SK-N-SH treated with all-trans-retinoic acid at 6 μM for 48 hours (cell line): ENCODE data around the gene FLRT2.

ENCODE experiments used
- BACH2 ChIP-seq: fragments of 250-450 bp; sonication (Bioruptor Pico); IDR thresholded peaks from 2 replicates; pipeline ENCODE4 v1.9.0; 2021; ENCODE audit warnings: mild to moderate bottlenecking, borderline replicate concordance
- CREB5 ChIP-seq: fragments of 250-450 bp; sonication (Bioruptor Pico); IDR thresholded peaks from 2 replicates; pipeline ENCODE4 v1.5.1; 2020; ENCODE audit warnings: low read depth, mild to moderate bottlenecking, moderate library complexity
- CSDC2 ChIP-seq: fragments of 250-450 bp; sonication (Bioruptor Pico); IDR thresholded peaks from 2 replicates; pipeline ENCODE4 v1.5.0; 2020; ENCODE audit warnings: mild to moderate bottlenecking, moderate library complexity
- GLIS3 ChIP-seq: fragments of 250-450 bp; sonication (Bioruptor Pico); IDR thresholded peaks from 2 replicates; pipeline ENCODE4 v1.5.0; 2020; ENCODE audit warnings: mild to moderate bottlenecking, moderate library complexity
- OSR1 ChIP-seq: fragments of 250-450 bp; sonication (Bioruptor Pico); IDR thresholded peaks from 2 replicates; pipeline ENCODE4 v1.8.0; 2022; ENCODE audit warnings: moderate library complexity, mild to moderate bottlenecking, inconsistent platforms
- PATZ1 ChIP-seq: fragments of 250-450 bp; sonication (Bioruptor Pico); IDR thresholded peaks from 2 replicates; pipeline ENCODE4 v1.8.0; 2020; ENCODE audit warnings: mild to moderate bottlenecking, moderate library complexity, borderline replicate concordance
- POU6F1 ChIP-seq: fragments of 250-450 bp; sonication (Bioruptor Pico); IDR thresholded peaks from 2 replicates; pipeline ENCODE4 v1.8.0; 2021; ENCODE audit warnings: low read depth, mild to moderate bottlenecking, moderate library complexity, borderline replicate concordance
- RARB ChIP-seq: fragments of 250-450 bp; sonication (Bioruptor Pico); IDR thresholded peaks from 2 replicates; pipeline ENCODE4 v1.8.0; 2021; ENCODE audit warnings: mild to moderate bottlenecking, moderate library complexity
- TCF4 ChIP-seq: fragments of 250-450 bp; sonication (Bioruptor Pico); IDR thresholded peaks from 2 replicates; pipeline ENCODE4 v1.8.0; 2021; ENCODE audit warnings: mild to moderate bottlenecking, moderate library complexity, borderline replicate concordance
- TOX ChIP-seq: fragments of 250-450 bp; sonication (Bioruptor Pico); IDR thresholded peaks from 2 replicates; pipeline ENCODE4 v1.8.0; 2021; ENCODE audit warnings: mild to moderate bottlenecking, moderate library complexity, borderline replicate concordance
- ZC3H10 ChIP-seq: fragments of 250-450 bp; sonication (Bioruptor Pico); IDR thresholded peaks from 2 replicates; pipeline ENCODE4 v1.5.1; 2021; ENCODE audit warnings: mild to moderate bottlenecking, moderate library complexity
- ZFP3 ChIP-seq: fragments of 250-450 bp; sonication (Bioruptor Pico); IDR thresholded peaks from 2 replicates; pipeline ENCODE4 v1.5.0; 2020; ENCODE audit warnings: mild to moderate bottlenecking, moderate library complexity
- ZNF565 ChIP-seq: fragments of 450-650 bp; formaldehyde crosslinking; conservative IDR thresholded peaks from 2 replicates; pipeline ENCODE4 v1.5.0; 2020; ENCODE audit warnings: low read depth, mild to moderate bottlenecking, moderate library complexity

- TF ChIP-seq OSR1 (CRISPR knock-in tag) (no peak), ZFP3 (CRISPR knock-in tag) (no peak), ZNF565 (CRISPR knock-in tag) (no peak), BACH2 (CRISPR knock-in tag) (no peak), PATZ1 (no peak), ZC3H10 (CRISPR knock-in tag) (no peak), RARB (no peak), CREB5 (CRISPR knock-in tag) (no peak), TOX (CRISPR knock-in tag) (no peak), POU6F1 (CRISPR knock-in tag) (no peak), TCF4 (CRISPR knock-in tag) (no peak), CSDC2 (no peak), GLIS3 (CRISPR knock-in tag) (no peak)
Measured at GRCh38 chr14:85564841-85565527, 35.0 kb downstream of the FLRT2 start.
